ENCODE data around the gene TSPYL2.

Gene TSPYL2

GRCh38 chrX:53077207-53078197, 4.7 kb upstream of the TSPYL2 start:
- in situ Hi-C loops (cut with HindIII; ENCODE audit: low pct_ligation_motif_present, low pct_unique_long_range_greater_than_20kb, low sequenced_read_pairs): no loop called here
- no peak for DNase-seq

- no peak for DNase-seq
- in situ Hi-C loops (cut with HindIII; ENCODE audit: low pct_ligation_motif_present, low pct_unique_long_range_greater_than_20kb, low sequenced_read_pairs): no loop called here
These were observed 3.2 kb upstream of the TSPYL2 start for GRCh38 chrX:53078943-53079342.

GRCh38 chrX:53080628-53081580, 1.3 kb upstream of the TSPYL2 start:
- in situ Hi-C loops (cut with HindIII; ENCODE audit: low pct_ligation_motif_present, low pct_unique_long_range_greater_than_20kb, low sequenced_read_pairs): no loop called here
- no peak for DNase-seq

GRCh38 chrX:53082773-53083616, 828 bp downstream of the TSPYL2 start:
- no peak for DNase-seq
- in situ Hi-C loops (cut with HindIII; ENCODE audit: low pct_ligation_motif_present, low pct_unique_long_range_greater_than_20kb, low sequenced_read_pairs): no loop called here

DNA sequence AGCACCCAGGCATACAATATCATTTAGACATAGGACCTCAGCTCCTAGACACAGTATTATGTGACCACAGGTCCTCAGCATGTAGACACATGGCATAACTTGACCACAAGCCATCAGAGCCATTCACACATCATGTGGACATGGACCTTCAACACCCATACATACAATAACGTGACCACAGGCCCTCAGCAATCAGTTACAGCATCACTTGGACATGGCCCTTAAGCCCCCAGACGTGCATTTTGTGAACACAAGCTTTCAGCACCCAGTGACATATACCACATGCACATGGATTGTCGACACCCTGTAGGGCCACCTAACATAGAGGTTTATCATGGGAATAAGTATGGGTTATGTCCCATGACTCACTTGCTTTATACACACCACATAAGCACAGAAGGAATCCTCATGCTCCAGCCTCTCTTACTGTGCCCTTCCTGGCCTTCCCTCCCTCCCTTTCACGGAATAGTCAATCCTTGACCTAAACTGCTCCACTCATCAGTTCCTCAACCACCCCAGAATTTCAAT, 1.9 kb downstream of the TSPYL2 start:
- no peak for DNase-seq
- in situ Hi-C loops (cut with HindIII; ENCODE audit: low pct_ligation_motif_present, low pct_unique_long_range_greater_than_20kb, low sequenced_read_pairs): no loop called here

- in situ Hi-C loops (cut with HindIII; ENCODE audit: low pct_ligation_motif_present, low pct_unique_long_range_greater_than_20kb, low sequenced_read_pairs): no loop called here
These were observed 2.7 kb downstream of the TSPYL2 start for GRCh38 chrX:53084863-53085262.

GRCh38 chrX:53085661-53086229, 3.6 kb downstream of the TSPYL2 start:
- DNase-seq: no peak
- in situ Hi-C loops (cut with HindIII; ENCODE audit: low pct_ligation_motif_present, low pct_unique_long_range_greater_than_20kb, low sequenced_read_pairs): no loop called here

More at GRCh38 chrX:53084863-53085262, 2.7 kb downstream of the TSPYL2 start:
- DNase-seq: no peak

DNA sequence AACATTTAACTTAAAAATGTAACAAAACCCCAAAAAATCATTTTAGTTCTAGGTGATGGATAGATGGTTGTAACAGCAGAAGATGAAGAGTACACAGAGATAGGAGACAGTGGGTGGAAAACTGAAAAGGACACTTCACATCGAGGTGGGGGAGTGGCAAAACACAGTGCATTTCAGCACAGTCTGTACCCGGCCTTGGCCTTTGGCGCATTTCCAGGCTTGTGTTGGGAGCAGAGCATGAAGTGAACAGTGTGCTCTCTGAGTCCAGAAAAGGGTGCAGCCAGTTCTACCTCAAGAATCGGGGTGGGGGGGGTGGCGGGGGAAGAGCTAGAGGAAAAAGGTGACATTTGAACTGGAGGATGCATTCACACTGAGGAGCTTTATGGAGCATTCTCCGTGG, 4.3 kb downstream of the TSPYL2 start:
- in situ Hi-C loops (cut with HindIII; ENCODE audit: low pct_ligation_motif_present, low pct_unique_long_range_greater_than_20kb, low sequenced_read_pairs): no loop called here
- no peak for DNase-seq

- DNase-seq: no peak
- in situ Hi-C loops (cut with HindIII; ENCODE audit: low pct_ligation_motif_present, low pct_unique_long_range_greater_than_20kb, low sequenced_read_pairs): no loop called here
These were observed 5.2 kb downstream of the TSPYL2 start for GRCh38 chrX:53087388-53087831.

GRCh38 chrX:53088136-53088974, 6.2 kb downstream of the TSPYL2 start:
- in situ Hi-C loops (cut with HindIII; ENCODE audit: low pct_ligation_motif_present, low pct_unique_long_range_greater_than_20kb, low sequenced_read_pairs): no loop called here
- peak; percentile 62 for DNase-seq

GRCh38 chrX:53089224-53089842, 7.2 kb downstream of the TSPYL2 start:
- DNase-seq: peak; percentile 45
- in situ Hi-C loops (cut with HindIII; ENCODE audit: low pct_ligation_motif_present, low pct_unique_long_range_greater_than_20kb, low sequenced_read_pairs): no loop called here

DNA sequence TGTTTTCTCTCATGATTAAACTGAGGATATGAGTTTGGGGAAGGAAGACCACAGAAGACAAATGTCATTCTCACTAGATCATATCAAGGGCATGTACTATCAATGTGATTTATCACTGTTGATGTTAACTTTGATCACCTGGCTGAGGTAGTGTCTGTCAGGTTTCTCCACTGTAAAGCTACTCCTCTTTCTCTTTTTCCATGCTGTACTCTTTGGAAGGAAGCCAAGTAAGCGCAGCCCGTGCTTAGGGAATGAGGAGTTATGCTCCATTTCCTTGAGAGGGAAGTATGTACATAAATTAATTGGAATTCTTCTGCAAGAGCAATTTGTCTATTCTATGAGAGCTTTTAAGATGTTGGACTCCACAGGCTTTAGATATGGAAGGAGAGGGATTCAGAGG, 7.8 kb downstream of the TSPYL2 start:
- DNase-seq: no peak
- in situ Hi-C loops (cut with HindIII; ENCODE audit: low pct_ligation_motif_present, low pct_unique_long_range_greater_than_20kb, low sequenced_read_pairs): no loop called here

- in situ Hi-C loops (cut with HindIII; ENCODE audit: low pct_ligation_motif_present, low pct_unique_long_range_greater_than_20kb, low sequenced_read_pairs): no loop called here
- no peak for DNase-seq
These were observed 9.2 kb downstream of the TSPYL2 start for GRCh38 chrX:53091354-53091753.

- in situ Hi-C loops (cut with HindIII; ENCODE audit: low pct_ligation_motif_present, low pct_unique_long_range_greater_than_20kb, low sequenced_read_pairs): no loop called here
- peak; percentile 76 for DNase-seq
These were observed 11.0 kb downstream of the TSPYL2 start for GRCh38 chrX:53093177-53093655.

- in situ Hi-C loops (cut with HindIII; ENCODE audit: low pct_ligation_motif_present, low pct_unique_long_range_greater_than_20kb, low sequenced_read_pairs): no loop called here
- peak; percentile 90 for DNase-seq
These were observed 11.8 kb downstream of the TSPYL2 start, which contains the start of gene KANTR for GRCh38 chrX:53093748-53094581. Gene KANTR, plus strand, starts transcription at chrX:53094142. Its CDS starts 30,131 bp downstream, at chrX:53124273.

DNA sequence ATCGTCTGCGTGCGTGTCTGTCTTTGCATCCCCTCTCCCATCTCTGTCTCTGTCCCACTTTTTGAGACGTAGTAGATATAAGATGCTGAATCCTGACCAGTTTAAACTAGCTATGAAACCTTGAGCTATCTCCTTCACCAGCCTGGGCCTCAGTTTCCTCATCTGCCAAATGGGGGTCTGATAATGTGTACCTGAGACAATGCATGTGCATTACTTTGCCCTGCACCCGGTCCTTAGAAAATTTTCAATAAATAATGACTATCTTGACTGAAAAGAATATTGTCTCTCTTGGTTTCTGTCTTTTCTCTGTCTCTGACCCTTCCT, 12.4 kb downstream of the TSPYL2 start:
- in situ Hi-C loops (cut with HindIII; ENCODE audit: low pct_ligation_motif_present, low pct_unique_long_range_greater_than_20kb, low sequenced_read_pairs): no loop called here
- DNase-seq: no peak
